GM12891 (cell line): ENCODE measurements around the gene VTA1.
"Not testable (repeated sequence)": the region's sequence is repeated elsewhere in the genome, so short reads cannot be mapped to it uniquely, and the experiment has no call there.

Experiments used
- PAX5 ChIP-seq: IDR thresholded peaks from 2 replicates; pipeline ENCODE4 v1.6.1; 2011; ENCODE audit warnings: low read length, moderate library complexity, mild to moderate bottlenecking; ENCODE audit not compliant: insufficient read depth, severe bottlenecking
- POLR2A ChIP-seq: IDR thresholded peaks from 2 replicates; pipeline ENCODE4 v1.6.1; 2011; ENCODE audit warnings: low read depth, low read length, control low read depth
- POLR2AphosphoS5 ChIP-seq: IDR thresholded peaks from 2 replicates; pipeline ENCODE4 v1.6.1; 2011; ENCODE audit warnings: low read depth, low read length, control low read depth
- POU2F2 ChIP-seq: IDR thresholded peaks from 2 replicates; pipeline ENCODE4 v1.6.1; 2011; ENCODE audit warnings: low read depth, mild to moderate bottlenecking, control low read depth, low read length, moderate library complexity
- TAF1 ChIP-seq: IDR thresholded peaks from 2 replicates; pipeline ENCODE4 v1.6.1; 2011; ENCODE audit warnings: low read depth, low read length, control low read depth

DNA sequence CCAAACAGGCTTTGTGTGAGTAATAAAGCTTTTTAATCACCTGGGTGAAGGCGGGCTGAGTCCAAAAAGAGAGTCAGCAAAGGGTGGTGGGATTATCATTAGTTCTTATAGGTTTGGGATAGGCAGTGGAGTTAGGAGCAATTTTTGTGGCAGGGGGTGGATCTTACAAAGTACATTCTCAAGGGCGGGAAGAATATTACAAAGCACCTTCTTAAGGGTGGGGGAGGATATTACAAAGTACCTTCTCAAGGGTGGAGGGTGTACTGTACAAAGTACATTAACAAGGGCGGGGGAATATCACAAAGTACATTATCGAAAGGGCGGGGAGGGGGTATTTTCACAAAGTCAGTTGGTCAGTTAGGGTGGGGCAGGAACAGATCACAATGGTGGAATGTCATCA, 42.2 kb upstream of the VTA1 start:
- TF ChIP-seq POLR2AphosphoS5, POLR2A, PAX5, POU2F2, TAF1: not testable (repeated sequence)
